Measurements from ENCODE around the gene RPLP2.

RPLP2 gene

DNA sequence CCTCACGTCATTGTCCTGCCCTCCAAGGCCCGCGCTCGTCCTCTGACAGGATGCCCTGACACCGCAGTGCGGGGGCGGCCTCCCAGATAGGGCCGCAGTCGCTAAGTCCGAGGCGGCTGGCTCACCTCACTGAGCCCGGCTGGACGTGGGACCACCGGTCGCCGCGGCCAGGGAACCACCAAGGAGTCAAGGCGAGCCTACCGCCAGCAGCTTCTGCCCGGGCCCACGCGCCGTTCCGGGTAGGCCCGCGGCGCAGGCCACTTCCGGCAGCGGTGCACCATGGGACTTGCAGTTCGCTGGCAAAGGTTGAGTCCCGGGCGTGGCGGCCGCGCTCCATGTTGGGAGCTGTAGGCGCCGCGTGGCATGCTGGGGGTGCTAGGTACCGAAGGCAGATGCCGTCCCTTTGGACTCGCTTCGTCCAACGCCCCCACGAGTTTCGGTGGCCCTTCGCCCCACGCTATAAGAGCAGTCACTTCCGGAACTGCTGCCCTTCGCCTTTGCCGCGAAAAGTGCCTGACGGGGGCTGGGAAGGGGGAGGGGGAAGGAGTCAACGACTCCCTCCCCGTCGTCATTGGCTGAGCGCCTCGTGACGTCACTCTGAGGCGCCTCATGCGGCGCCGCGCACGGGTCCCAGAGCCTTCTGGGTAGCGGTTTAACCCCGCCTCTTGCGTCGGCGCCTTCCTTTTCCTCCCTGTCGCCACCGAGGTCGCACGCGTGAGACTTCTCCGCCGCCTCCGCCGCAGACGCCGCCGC is at the start of gene RPLP2:
Gene RPLP2 (plus strand): TSS at position 681 of the 753 bp plus-strand sequence. CDS start 268 bp downstream, outside the sequence.
- peak; percentile 83 to 100 (median 97) for DNase-seq

DNA sequence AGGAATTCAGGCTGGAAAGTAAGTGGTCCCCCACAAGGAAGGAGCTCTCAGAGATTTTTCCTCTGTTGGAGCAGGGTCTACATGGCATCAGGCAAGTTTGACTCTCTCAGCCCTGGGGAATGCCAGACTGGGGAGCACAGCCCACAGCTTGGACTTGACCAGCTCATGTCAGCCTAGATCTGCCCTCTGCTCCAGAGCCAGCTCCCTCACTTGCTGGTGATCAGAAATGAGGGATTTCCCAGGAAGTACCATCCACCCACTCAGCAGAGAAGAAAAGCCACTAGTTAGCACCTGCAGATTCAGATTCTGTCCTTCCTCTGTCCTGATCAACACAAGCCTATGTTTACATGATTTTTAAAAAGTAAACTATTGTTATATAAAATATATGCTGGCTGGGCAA is 49.5 kb upstream of the RPLP2 start:
- no peak for DNase-seq

DNA sequence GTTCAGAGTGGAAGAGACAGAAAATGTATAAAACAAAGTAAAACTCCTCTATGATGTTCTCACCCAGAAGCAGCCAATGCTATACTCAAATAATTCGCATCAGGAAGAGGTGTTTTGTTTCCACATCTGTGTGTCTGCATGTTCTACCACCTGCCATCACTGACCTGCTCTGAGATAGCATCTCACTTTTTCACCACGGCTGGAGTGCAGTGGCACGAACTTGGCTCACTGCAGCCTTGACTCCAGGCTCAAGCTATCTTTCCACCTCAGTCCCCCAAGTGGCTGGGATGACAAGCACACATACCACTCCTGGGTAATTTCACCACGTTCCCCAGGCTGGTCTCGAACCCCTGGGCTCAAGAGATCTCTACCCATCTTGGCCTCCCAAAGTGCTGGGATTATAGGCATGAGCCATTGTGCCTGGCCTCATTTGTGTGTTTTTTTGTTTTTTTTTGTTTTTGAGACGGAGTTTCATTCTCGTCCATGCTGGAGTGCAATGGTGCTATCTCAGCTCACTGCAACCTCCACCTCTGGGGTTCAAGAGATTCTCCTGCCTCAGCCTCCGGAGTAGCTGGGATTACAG is 48.1 kb upstream of the RPLP2 start:
- no peak for DNase-seq

DNA sequence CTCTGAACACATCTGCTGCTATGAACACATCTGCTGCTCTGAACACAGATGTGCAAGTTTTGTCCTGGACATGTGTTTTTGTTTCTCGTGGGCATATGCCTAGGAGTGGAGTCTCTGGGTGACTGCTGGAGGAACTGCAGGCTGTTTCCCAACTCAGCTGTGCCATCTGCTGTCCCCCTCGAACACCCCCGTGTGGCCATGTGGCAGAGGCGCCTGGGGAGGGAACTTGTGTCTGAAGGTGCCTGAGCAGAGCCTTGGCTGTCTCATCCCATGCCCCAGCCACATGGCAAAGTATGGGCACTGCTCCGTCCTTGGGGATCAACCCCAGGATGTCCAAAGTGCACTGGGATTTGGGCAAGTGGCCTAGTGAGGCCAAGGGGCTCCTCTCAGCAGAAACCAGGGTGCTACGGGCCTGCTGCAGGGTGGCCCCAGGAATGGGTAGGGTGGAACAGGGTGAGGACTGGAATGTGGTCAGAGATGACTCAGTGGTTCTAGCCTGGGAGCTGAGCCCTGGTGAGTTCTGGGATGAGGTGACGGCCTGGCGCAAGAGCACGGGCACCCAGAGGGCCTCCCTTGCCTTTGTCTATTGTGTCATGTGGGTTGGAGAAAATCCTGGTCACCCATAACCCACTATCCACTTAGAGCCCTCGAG is 47.2 kb upstream of the RPLP2 start:
- DNase-seq, result peak in 28 of 56 donors; percentile 21 to 65 (median 42)

DNA sequence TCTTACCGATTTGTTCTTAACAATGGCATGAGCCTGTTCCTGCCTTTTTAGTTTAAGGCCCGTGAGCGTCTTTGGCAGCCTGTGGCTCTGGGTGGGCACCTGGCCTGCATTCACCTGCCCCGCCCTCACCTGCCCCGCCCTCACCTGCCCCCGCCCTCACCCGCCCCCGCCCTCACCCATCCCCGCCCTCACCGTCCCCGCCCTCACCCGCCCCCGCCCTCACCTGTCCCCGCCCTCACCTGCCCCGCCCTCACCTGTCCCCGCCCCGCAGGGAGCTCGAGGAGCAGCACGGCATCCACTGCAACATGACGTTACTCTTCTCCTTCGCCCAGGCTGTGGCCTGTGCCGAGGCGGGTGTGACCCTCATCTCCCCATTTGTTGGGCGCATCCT is 46.7 kb upstream of the RPLP2 start:
- DNase-seq, result no peak

DNA sequence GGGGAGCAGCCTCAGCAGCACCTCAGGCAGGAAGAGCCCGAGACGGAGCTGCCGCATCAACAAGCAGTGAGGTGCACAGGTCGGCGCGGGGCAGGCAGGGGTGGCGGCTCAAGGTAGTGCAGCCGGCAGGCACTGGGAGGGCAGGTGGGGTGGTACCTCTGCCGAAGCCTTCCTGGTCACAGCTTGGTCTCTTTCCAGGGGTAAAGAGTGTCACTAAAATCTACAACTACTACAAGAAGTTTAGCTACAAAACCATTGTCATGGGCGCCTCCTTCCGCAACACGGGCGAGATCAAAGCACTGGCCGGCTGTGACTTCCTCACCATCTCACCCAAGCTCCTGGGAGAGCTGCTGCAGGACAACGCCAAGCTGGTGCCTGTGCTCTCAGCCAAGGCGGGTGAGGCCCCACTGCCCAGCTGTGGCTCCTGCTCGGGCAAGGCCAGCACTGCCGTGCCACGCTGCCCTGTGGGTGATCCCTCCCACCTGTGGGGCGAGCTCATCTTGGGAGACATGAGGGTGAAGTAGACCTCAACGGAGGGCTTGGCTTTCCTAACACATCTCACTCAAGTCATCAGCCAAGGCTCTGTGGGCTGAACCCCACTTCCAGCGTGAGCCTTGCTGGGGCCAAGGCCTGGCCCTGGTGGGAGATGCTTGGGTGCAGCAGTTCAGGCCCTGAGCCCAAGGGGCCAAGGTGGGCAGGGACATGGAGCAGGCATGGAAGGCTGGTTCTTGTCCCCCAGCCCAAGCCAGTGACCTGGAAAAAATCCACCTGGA is 46.0 kb upstream of the RPLP2 start:
- DNase-seq, result no peak

DNA sequence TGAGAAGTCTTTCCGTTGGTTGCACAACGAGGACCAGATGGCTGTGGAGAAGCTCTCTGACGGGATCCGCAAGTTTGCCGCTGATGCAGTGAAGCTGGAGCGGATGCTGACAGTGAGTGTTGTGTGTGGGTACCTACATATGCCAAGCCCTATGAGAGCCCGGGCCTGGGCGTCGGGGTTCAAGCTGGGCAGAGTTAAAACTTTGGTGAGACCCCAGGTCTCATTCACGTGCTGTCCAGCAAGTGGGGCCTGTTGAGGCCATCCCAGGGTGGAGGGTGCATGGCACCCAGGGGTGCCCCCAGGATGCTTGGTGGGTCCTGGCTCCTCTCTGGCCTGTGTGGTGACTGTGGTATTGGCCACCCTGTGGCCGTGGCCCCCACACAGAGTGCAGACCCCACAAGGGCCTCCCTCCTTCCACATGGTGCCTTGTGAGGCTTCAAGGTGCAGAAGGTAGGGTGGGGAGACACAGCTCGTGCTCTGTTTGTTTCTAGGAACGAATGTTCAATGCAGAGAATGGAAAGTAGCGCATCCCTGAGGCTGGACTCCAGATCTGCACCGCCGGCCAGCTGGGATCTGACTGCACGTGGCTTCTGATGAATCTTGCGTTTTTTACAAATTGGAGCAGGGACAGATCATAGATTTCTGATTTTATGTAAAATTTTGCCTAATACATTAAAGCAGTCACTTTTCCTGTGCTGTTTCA is 45.3 kb upstream of the RPLP2 start:
- no peak for DNase-seq

DNA sequence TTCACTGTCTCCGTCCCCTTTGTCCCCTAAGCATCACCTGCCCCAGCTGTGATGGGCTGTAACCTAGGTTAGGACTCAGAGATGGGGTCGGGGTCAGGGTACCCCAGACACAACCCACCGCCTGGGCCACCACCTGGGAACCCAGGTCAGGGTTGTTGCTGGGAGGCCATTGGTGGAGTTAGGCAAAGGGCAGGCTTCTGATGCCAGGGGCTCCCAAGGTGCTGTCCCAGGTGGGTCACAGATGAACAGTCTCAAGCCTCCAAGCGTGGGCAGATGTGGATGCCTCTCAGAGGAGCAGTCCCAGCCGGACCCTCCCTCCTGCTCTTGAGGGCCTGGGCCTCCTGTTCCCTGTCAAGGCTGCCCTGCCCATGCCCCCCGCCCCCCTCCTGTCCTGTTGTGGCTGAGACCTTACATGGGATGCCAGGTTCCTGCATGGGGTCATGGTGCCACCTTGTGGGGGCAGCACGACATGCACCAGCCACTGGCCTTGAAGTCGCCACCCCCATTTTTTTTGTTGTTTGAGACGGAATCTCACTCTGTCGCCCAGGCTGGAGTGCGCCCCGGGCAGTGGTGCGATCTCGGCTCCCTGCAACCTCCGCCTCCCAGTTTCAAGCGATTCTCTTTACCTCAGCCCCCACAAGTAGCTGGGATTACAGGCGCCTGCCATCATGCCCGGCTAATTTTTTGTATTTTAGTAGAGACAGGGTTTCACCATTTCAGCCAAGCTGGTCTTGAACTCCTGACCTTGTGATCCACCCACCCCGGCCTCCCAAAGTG is 44.6 kb upstream of the RPLP2 start:
- peak in 31 of 56 donors; percentile 19 to 70 (median 41) for DNase-seq

DNA sequence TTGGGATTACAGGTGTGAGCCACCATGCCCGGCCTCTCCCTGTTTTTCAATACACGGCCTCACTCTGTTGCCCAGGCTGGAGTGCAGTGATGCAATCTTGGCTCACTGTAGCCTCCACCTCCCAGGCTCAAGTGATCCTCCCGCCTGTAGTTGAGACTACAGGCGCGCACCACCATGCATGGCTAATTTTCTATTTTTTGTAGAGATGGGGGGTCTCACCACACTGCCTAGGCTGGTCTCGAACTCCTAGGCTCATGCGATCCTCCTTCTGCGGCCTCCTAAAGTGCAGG is 44.0 kb upstream of the RPLP2 start:
- no peak for DNase-seq

DNA sequence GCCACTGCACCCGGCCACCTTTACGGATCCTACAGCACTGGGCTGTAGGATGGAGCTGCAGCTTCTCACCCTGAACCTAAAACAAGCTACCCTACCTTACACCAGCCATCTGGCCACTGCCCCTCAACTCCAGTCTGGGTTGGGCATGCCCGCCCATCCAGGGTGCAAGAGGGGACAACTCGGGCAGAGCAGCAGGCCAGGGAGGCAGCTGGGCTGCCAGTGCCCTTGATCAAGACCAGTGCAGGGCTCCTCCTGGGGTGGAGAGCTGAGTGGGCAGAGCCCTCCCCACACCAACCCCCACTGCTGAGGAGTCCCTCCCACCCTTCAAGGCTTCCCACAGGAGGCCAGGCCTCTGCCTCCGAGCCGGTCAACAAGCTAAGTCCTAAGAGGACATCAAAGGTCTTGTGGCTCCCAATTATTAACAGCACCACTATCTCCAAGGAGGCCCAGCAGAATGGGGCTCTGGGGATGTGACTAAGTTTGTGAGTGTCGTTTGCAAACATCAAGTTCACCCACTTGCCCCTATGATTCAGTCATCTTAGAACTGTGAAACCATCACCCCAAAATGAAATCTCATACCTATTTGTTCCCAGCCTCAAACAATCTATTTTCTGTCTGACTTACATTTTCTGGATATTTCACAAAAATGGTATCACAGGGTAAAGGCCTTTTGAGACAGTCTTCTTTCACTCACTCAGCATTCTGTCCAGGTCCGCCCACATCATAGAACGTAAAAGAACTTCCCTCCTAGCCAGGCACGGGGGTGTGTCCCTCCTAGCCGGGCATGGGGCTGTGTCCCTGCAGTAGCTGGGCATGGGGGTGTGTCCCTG is 43.4 kb upstream of the RPLP2 start:
- DNase-seq, result no peak

DNA sequence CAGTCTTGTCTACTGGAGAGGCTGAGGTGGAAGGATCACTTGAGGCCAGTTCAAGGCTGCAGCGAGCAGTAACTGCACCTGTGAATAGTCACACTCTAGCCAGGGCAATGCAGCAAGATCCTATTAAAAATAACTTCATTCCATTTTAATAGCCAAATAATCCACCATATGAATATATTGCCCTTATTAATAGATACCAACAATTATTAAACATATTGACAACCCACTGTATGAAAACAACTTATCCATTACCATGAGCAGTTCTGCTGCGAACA is 42.9 kb upstream of the RPLP2 start:
- no peak for DNase-seq

DNA sequence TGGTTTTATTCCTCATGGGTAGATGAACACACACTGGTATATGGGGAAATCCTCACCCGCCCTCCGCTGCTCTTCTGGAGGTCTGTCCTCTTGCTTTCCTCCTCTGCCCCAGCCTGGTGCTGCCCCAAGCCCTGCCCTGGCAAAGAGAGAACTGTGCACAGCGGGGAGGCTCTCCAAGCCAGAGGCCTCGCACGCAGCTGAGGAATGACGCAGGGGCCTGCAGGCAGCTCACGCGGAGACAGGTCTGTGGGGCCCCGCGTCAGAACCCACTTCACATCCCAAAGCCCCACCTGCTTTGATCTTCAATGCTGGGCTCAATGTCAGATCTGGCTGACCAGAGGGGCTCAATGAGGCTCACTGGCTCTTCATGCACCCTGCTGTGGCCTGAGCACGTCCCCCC is 42.5 kb upstream of the RPLP2 start:
- DNase-seq, result no peak

DNA sequence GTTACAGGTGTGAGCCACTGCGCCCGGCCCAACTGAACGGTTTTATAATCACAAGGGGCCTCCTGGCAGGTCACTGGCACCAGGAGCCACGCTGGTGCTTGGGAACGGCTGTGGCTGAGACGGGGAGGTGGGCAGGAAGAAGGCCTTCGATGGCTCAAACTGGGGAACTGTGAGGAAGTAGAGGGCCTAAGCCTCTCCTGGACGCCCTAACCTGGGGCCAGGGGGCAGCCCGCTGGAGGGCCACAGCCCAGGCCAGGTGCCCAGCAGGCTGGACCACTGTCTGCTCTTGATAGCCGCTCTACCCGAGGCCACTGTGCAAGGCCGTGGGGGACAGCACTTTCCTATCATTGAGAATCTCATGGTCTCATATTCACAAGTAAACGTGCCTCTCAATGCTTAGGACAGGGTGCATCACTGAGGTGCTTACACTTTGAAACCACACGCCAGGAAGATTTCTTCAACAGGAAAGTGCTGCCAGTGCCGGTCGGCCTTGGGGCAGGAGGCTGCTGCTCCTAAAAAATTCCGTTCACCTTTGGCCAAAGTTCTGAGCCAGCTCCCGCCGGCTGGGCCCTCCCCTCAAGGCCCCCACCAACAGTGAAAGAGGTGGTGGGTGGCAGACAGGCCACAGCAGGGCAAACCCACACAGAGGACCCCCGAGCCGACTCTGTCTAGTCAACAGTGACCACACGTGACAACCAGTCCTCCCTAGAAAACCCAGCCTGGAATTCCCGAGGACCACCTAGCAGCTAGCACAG is 39.7 kb upstream of the RPLP2 start:
- DNase-seq, result no peak

DNA sequence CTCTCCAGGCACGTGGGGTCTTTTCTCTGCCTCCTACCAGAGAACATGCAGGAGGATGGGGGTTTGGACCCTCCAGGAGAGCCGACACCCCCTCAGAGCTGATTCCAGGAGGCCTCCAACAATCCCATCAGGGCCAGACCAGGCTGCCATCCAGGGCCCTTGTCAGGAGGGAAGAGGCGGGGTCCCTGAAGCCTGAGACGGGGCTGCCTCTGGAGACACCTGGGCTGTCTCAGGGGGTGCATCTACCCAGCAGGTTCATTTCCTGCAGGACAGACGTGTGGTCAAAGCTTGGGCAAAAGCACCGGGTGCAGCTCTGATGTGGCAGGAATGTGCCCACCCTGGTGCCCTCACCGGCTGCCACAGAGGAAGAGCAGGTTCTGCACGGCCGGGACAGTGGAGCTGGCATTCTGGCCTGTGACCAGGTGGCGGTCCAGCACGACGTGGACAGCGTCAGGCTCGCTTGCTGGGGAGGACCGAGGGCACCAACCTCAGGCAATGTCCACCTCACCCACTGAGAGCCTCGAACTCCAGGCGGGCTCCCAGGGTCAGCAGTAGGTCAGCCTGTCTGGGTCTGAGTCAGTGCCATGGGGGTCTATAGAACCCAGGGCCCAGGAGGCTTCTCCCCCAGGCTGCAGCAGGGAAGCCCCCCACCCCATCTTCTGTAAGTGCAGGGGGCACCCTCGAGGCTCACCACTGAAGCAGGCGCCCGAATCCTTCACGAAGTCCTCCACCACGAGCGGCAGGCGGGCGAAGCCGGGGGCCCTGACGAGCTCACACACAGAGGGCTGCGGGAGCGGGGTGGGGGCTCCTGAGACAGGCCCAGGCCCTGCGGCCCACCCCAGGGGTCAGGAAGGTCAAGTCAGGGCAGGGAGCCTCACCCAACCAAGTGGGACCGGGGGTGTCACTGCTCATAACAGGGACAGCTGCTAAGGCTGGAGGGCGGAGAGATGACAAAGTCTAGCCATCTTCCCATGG is 38.8 kb upstream of the RPLP2 start:
- DNase-seq, result no peak

DNA sequence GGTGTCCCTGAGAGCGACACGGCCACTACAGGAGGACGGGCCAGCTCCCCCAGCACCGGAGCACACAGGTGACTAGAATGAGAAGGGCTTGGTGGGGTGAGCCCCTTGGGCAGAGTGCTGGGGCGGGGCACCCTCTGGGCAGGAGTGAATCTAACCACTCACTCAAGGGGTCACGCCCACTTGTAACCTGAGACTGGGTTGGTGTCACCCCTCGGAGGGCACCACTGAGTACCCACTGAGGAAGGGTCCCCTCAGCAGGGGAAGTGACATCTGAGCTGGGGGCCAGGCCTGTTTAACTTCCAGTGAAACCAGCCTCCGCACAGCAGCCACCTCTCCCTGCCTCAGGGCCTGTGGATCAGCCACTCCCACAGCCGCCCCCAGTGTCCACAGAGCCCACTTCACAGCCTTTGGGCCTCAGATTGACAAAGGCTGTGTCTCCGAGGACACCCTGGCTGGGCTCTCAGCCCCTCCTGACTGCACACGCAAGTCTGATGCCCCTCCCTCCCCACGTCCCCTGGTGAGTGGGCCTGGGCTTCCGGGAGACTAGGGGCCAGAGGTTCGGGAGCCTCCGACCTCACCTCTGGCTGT is 38.1 kb upstream of the RPLP2 start:
- DNase-seq, result no peak

DNA sequence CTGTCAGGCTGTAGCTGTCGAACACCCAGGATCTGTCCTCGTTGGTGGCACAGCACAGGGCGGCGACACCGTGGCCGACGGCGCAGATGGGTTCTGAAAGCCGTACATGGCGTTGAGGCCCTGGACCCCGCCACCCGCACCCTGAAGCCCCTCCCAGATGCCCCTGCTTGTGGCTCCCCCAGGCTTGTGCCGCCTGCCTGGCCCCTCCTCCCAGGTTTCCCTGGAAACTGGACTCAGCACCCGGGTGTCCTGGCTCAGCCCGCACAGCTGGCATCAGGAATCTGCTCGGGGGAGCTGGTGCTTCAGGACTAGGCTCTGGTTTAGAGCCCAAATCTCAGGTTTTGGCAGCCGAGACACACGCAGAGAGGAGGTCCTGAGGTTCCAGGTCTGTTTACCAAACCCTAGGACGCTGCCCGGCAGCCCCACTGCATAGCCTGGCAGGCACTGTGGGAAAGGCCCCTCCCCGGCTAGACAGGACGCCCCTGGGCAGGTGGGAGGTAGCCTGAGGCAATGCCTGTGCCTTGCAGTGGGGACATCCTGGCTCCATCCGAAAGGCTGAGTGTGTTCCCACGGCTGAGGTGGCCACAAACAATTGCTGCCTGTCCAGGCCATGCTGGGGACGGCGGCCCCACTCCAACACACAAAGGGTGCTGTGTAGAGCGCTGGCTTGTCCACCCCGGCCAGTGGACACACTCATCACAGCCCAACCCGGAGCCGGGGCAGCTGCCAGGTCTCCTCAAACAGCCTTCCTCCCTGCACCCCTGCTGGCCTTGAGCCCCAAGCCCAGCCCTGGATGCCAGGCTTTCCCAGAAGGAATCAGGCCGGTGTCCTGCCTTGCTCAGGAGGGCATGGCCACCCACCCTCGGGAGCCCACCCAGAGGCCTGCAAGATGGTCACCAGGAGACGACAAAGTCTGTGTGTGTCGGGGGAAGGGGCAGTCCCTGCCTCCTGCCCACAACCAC is 37.1 kb upstream of the RPLP2 start:
- DNase-seq, result peak in 55 of 56 donors; percentile 40 to 98 (median 89)
